Measurements from ENCODE around the gene ABLIM2. TPM values are rescaled to one million over a fixed set of nuclear protein-coding genes. Genes with fewer than 3 reads are reported as not detected.

The ABLIM2 gene
- polyA plus RNA-seq, 2 of the 4 experiments (the other 2 are of a cell fraction) = 0.21 to 0.40 TPM

- DNase-seq (ENCODE audit: low read depth in 1 of 2, low spot score in 1 of 2) (no peak), ATAC-seq (no peak)
Measured at GRCh38 chr4:8026453-8026852, 132.2 kb downstream of the ABLIM2 start.

GRCh38 chr4:8025668-8026067, 132.9 kb downstream of the ABLIM2 start:
- CTCF ChIA-PET = no interaction called here
- DNase-seq (ENCODE audit: low read depth in 1 of 2, low spot score in 1 of 2) (no peak), ATAC-seq (peak in 1 of 2 experiments; percentile 35; a peak in 2 of 6 replicates), FAIRE-seq (no peak)
- H3K4me3 ChIP-seq = no peak overlapping the region
- peaks cover 4% of the 10 kb centered on the region; the same call in 1 of the 3 replicates for H3K4me1 ChIP-seq
- H3K9me3 ChIP-seq = no peaks in the 10 kb centered on the region
- WGBS (ENCODE audit: missing lambda C conversion rate) = 52% methylated on average over 3 of the region's 9 CpGs
- H3K27ac ChIP-seq = no peak overlapping the region
- POLR2A ChIA-PET = no interaction called here
- H3K4me2 ChIP-seq = no peak overlapping the region
- TF ChIP-seq ZNF302 (CRISPR knock-in tag; IDR thresholded peaks at IDR 0.05) = no peak
- TF ChIP-seq CBX8 (IDR thresholded peaks at IDR 0.05) = no peak
- TF ChIP-seq EHF (CRISPR knock-in tag; IDR thresholded peaks at IDR 0.05) = no peak
- TF ChIP-seq NR3C1 (IDR thresholded peaks at IDR 0.05) = no peak
- TF ChIP-seq RAD21 (conservative IDR thresholded peaks at IDR 0.05 in 1 of 2, IDR thresholded peaks at IDR 0.05 in 1 of 2) = no peak
- TF ChIP-seq CTCF (IDR thresholded peaks at IDR 0.05) = no peak
- TF ChIP-seq RARB (CRISPR knock-in tag; IDR thresholded peaks at IDR 0.05) = no peak
- no peak for TF ChIP-seq CEBPB (IDR thresholded peaks at IDR 0.05)
- TF ChIP-seq SREBF2 (IDR thresholded peaks at IDR 0.05) = no peak
- no peak for TF ChIP-seq RCOR1 (IDR thresholded peaks at IDR 0.05; ENCODE audit: low read depth, low read length)
- no peak for TF ChIP-seq MYC (IDR thresholded peaks at IDR 0.05; ENCODE audit: borderline replicate concordance, low read length)
- no peak for TF ChIP-seq ELK1 (IDR thresholded peaks at IDR 0.05; ENCODE audit: low read depth, low read length)
- TF ChIP-seq RFX5 (IDR thresholded peaks at IDR 0.05) = no peak
- TF ChIP-seq ATOH8 (CRISPR knock-in tag; IDR thresholded peaks at IDR 0.05; ENCODE audit: low read depth) = no peak
- TF ChIP-seq TFCP2L1 (CRISPR knock-in tag; IDR thresholded peaks at IDR 0.05) = no peak
- TF ChIP-seq RNF2 (IDR thresholded peaks at IDR 0.05; ENCODE audit: borderline replicate concordance, low read depth) = no peak
- no peak for TF ChIP-seq POLR2A (IDR thresholded peaks at IDR 0.05; ENCODE audit: low read length)

More at GRCh38 chr4:8026453-8026852, 132.2 kb downstream of the ABLIM2 start:
- 87% methylated on average over 3 of the region's 3 CpGs for WGBS (ENCODE audit: missing lambda C conversion rate)
- Histone ChIP-seq H3K4me1 (peaks cover 4% of the 10 kb centered on the region; the same call in 1 of the 3 replicates), H3K27ac (no peak overlapping the region), H3K4me3 (no peak overlapping the region), H3K9me3 (no peaks in the 10 kb centered on the region), H3K4me2 (no peak overlapping the region)
- ChIA-PET POLR2A (no interaction called here), CTCF (no interaction called here)
- TF ChIP-seq FOSL2 (IDR thresholded peaks at IDR 0.05) (no peak), FOSL2 (CRISPR knock-in tag; IDR thresholded peaks at IDR 0.05) (no peak), BHLHE40 (IDR thresholded peaks at IDR 0.05; ENCODE audit: low read depth, low read length) (no peak), POLR2AphosphoS2 (conservative IDR thresholded peaks at IDR 0.05; ENCODE audit: low read length) (no peak), CTCF (IDR thresholded peaks at IDR 0.05) (no peak), RFX5 (IDR thresholded peaks at IDR 0.05) (no peak), ESRRA (IDR thresholded peaks at IDR 0.05; ENCODE audit: borderline replicate concordance, low read length) (no peak), MYC (IDR thresholded peaks at IDR 0.05; ENCODE audit: borderline replicate concordance, low read length) (no peak), NPAS2 (CRISPR knock-in tag; IDR thresholded peaks at IDR 0.05; ENCODE audit: borderline replicate concordance) (no peak), NR3C1 (IDR thresholded peaks at IDR 0.05) (no peak), EP300 (IDR thresholded peaks at IDR 0.05) (no peak), JUN (IDR thresholded peaks at IDR 0.05) (no peak), NFE2L2 (conservative IDR thresholded peaks at IDR 0.05; ENCODE audit: low read length) (no peak), GATA3 (IDR thresholded peaks at IDR 0.05; ENCODE audit: borderline replicate concordance) (no peak), CEBPB (IDR thresholded peaks at IDR 0.05) (no peak)
- TF ChIP-seq, protein P1, sequence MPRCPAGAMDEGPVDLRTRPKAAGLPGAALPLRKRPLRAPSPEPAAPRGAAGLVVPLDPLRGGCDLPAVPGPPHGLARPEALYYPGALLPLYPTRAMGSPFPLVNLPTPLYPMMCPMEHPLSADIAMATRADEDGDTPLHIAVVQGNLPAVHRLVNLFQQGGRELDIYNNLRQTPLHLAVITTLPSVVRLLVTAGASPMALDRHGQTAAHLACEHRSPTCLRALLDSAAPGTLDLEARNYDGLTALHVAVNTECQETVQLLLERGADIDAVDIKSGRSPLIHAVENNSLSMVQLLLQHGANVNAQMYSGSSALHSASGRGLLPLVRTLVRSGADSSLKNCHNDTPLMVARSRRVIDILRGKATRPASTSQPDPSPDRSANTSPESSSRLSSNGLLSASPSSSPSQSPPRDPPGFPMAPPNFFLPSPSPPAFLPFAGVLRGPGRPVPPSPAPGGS (IDR thresholded peaks at IDR 0.05) = no peak
- TF ChIP-seq, protein P2, sequence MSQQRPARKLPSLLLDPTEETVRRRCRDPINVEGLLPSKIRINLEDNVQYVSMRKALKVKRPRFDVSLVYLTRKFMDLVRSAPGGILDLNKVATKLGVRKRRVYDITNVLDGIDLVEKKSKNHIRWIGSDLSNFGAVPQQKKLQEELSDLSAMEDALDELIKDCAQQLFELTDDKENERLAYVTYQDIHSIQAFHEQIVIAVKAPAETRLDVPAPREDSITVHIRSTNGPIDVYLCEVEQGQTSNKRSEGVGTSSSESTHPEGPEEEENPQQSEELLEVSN (IDR thresholded peaks at IDR 0.05; ENCODE audit: borderline replicate concordance, low read depth) = no peak
- FAIRE-seq = no peak
